GM12878 (cell line): ENCODE measurements around the gene COL15A1. TPM values are rescaled to one million over a fixed set of nuclear protein-coding genes. Genes with fewer than 3 reads are reported as not detected.

Source experiments
- BMI1 ChIP-seq: fragments of 450-650 bp; IDR thresholded peaks from 2 replicates; pipeline ENCODE4 v1.6.1; 2016; ENCODE audit warnings: mild to moderate bottlenecking, moderate library complexity, borderline replicate concordance
- KLF5 ChIP-seq: fragments of 450-650 bp; IDR thresholded peaks from 2 replicates; pipeline ENCODE4 v1.6.1; 2014; ENCODE audit warnings: mild to moderate bottlenecking; ENCODE audit not compliant: partially characterized antibody
- MEF2B ChIP-seq: fragments of 450-650 bp; IDR thresholded peaks from 2 replicates; pipeline ENCODE4 v1.6.1; 2018; ENCODE audit warnings: mild to moderate bottlenecking, moderate library complexity; ENCODE audit not compliant: partially characterized antibody, poor library complexity, severe bottlenecking
- NFYA ChIP-seq: IDR thresholded peaks from 2 replicates; pipeline ENCODE4 v1.6.1; 2011; ENCODE audit warnings: low read depth, mild to moderate bottlenecking, low read length, improper control_type of control experiment, borderline replicate concordance
- POU2F2 ChIP-seq: IDR thresholded peaks from 3 replicates; pipeline ENCODE4 v1.6.1; 2011; ENCODE audit warnings: low read depth, mild to moderate bottlenecking, low read length, borderline replicate concordance
- PRDM15 ChIP-seq: fragments of 450-650 bp; formaldehyde crosslinking; IDR thresholded peaks from 2 replicates; pipeline ENCODE4 v1.4.0; 2020; ENCODE audit warnings: mild to moderate bottlenecking, moderate library complexity
- ZNF217 ChIP-seq: fragments of 450-650 bp; IDR thresholded peaks from 2 replicates; pipeline ENCODE4 v1.6.1; 2017; ENCODE audit warnings: antibody characterized with exemption, mild to moderate bottlenecking
- ZNF622 ChIP-seq: fragments of 450-650 bp; IDR thresholded peaks from 2 replicates; pipeline ENCODE4 v1.6.1; 2017; ENCODE audit warnings: mild to moderate bottlenecking, inconsistent platforms
- polyA plus RNA-seq, 11 experiments: library from polyadenylated mRNA; depleted of rRNA in 4 of 11; unstranded in 6 of 11; stranded (reverse) in 5 of 11; fragments of >200 nt; fragmentation: Nextera tagmentation in 4 of 11; fragmentation: Illumina TruSeq in 1 of 11; extraction: Ambion mirVana in 4 of 11; extraction: Trizol in 1 of 11; gene quantifications; 1 replicate in 1 of 11; 2 replicates in 10 of 11; pipeline versions ENCODE4 v1.2.1 to v1.2.3, GENCODE V29; 2011 to 2016; ENCODE audit warnings: inconsistent platforms in 2 of 11, missing spikeins in 2 of 11, low read depth in 1 of 11
- total RNA-seq, 4 experiments: library from RNA; depleted of rRNA in 3 of 4; stranded (reverse); fragments of >200 nt in 3 of 4; fragmentation: Illumina TruSeq in 1 of 4; extraction: Trizol in 1 of 4; gene quantifications; 2 replicates each; pipeline versions ENCODE4 v1.2.1 to v1.2.3, GENCODE V29; 2013 to 2021
- TF ChIP-seq, protein P1 (sequence below): fragments of 450-650 bp; IDR thresholded peaks from 2 replicates; pipeline ENCODE4 v1.6.1; 2017; ENCODE audit warnings: mild to moderate bottlenecking

COL15A1 gene
- total and polyA plus RNA-seq, 10 of the 15 experiments (the other 5 are each of a cell fraction or from before 2014, with no cell fraction given): 0.01 to 0.28 (median 0.06) TPM; not detected in 2

DNA sequence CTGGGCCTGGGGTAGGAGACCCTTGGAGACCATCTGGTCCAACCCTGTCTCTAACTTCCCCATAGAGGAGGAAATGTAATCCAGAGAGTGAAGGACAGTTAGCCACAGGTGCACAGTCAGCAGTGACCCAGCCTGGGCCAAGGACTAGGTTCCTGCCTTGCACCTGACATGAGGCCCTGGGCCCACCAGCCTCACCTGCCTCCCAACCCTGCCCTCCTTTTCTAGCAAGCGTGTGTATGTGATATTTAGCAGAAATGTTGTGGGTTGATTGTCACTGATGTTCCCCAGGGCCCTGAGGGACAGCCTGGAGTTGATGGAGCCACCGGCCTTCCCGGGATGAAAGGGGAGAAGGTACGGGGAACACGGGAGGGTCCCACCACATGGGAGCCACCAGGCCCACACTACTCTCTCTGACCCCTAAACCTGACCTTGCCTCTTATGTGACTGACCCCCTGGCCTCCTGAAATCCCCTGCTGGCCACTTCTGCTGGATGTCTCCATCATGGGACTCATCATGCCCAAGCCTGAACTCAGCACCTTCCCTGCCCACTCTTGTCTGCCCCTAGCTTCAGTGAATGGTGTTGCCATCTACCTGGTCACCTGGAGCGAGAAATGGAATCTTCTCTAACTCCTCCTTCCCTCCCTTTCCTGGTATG lies 82.0 kb downstream of the COL15A1 start (continued):
- TF ChIP-seq PRDM15 (no peak), NFYA (no peak), POU2F2 (no peak), ZNF217 (no peak), MEF2B (no peak), KLF5 (no peak), ZNF622 (no peak), BMI1 (no peak)
- TF ChIP-seq, protein P1, sequence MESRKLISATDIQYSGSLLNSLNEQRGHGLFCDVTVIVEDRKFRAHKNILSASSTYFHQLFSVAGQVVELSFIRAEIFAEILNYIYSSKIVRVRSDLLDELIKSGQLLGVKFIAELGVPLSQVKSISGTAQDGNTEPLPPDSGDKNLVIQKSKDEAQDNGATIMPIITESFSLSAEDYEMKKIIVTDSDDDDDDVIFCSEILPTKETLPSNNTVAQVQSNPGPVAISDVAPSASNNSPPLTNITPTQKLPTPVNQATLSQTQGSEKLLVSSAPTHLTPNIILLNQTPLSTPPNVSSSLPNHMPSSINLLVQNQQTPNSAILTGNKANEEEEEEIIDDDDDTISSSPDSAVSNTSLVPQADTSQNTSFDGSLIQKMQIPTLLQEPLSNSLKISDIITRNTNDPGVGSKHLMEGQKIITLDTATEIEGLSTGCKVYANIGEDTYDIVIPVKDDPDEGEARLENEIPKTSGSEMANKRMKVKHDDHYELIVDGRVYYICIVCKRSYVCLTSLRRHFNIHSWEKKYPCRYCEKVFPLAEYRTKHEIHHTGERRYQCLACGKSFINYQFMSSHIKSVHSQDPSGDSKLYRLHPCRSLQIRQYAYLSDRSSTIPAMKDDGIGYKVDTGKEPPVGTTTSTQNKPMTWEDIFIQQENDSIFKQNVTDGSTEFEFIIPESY: no peak
- TF ChIP-seq, all 136 proteins: peak for 0
